Measurements from ENCODE around the gene SULT4A1.

GRCh38 chr22:43855431-43855830 is 6.9 kb downstream of the SULT4A1 start:
- TF ChIP-seq CTCF (IDR thresholded peaks at IDR 0.05) (no peak), EZH2 (IDR thresholded peaks at IDR 0.05; ENCODE audit: borderline replicate concordance, insufficient read depth, low read depth, low read length, poor library complexity, severe bottlenecking) (no peak)

Measured in B cell (primary cell).